GM23338 (cell line): ENCODE results near the gene SORCS2. TPM values are rescaled to one million over a fixed set of nuclear protein-coding genes. Genes with fewer than 3 reads are reported as not detected.

Experiments used
- ATAC-seq: fragments of 200-7000 bp; cut with Tn5 transposase; 3 replicates; pipeline ENCODE4 v1.9.1; 2020
- DNase-seq: peaks from one replicate; pipeline ENCODE4 v3.0.0-alpha.2; 2015; ENCODE audit warnings: low spot score
- H2AFZ ChIP-seq: fragments of 200-600 bp; sonication (generic); 2 replicates; pipeline ENCODE4 v1.8.0; 2016; ENCODE audit warnings: antibody characterized with exemption, mild to moderate bottlenecking, moderate library complexity
- H3F3A ChIP-seq: fragments of 200-600 bp; sonication (generic); replicated peaks from 2 replicates; pipeline ENCODE4 v1.8.0; 2017; ENCODE audit warnings: antibody characterized with exemption, mixed run types, low read depth
- H3K27ac ChIP-seq: fragments of 200-600 bp; sonication (generic); 2 replicates; pipeline ENCODE4 v1.6.1; 2016; ENCODE audit warnings: low read depth
- H3K27me3 ChIP-seq: fragments of 200-600 bp; sonication (generic); 2 replicates; pipeline ENCODE4 v1.8.0; 2016; ENCODE audit warnings: mild to moderate bottlenecking, mixed run types, moderate library complexity; ENCODE audit not compliant: insufficient read depth
- H3K36me3 ChIP-seq: fragments of 200-600 bp; sonication (generic); 2 replicates; pipeline ENCODE4 v1.8.0; 2016; ENCODE audit warnings: mild to moderate bottlenecking; ENCODE audit not compliant: insufficient read depth
- H3K4me1 ChIP-seq: fragments of 200-600 bp; sonication (generic); 2 replicates; pipeline ENCODE4 v1.8.0; 2016; ENCODE audit warnings: mild to moderate bottlenecking, moderate library complexity; ENCODE audit not compliant: insufficient read depth
- H3K4me2 ChIP-seq: fragments of 200-600 bp; sonication (generic); 2 replicates; pipeline ENCODE4 v1.7.1; 2017; ENCODE audit warnings: mixed run types
- H3K4me3 ChIP-seq: fragments of 200-600 bp; sonication (generic); 2 replicates; pipeline ENCODE4 v1.6.1; 2016; ENCODE audit warnings: mixed run types
- H3K79me2 ChIP-seq: fragments of 200-600 bp; sonication (generic); replicated peaks from 2 replicates; pipeline ENCODE4 v1.8.0; 2017; ENCODE audit warnings: mild to moderate bottlenecking; ENCODE audit not compliant: insufficient read depth
- H3K9me2 ChIP-seq: fragments of 200-600 bp; sonication (generic); 2 replicates; pipeline ENCODE4 v1.8.0; 2017; ENCODE audit not compliant: insufficient read depth
- H4K20me1 ChIP-seq: fragments of 200-600 bp; sonication (generic); replicated peaks from 2 replicates; pipeline ENCODE4 v1.8.0; 2017; ENCODE audit warnings: mild to moderate bottlenecking; ENCODE audit not compliant: insufficient read depth
- H3K27ac Mint-ChIP-seq: 2 replicates; pipeline ENCODE4 v1.8.0; 2020; ENCODE audit warnings: inconsistent platforms, mild to moderate bottlenecking, moderate library complexity, mixed read lengths
- H3K27me3 Mint-ChIP-seq: 3 replicates; pipeline ENCODE4 v1.8.0; 2022; ENCODE audit warnings: low read depth, mild to moderate bottlenecking, moderate library complexity, mixed read lengths, inconsistent platforms; ENCODE audit not compliant: insufficient read depth, poor library complexity
- H3K36me3 Mint-ChIP-seq: 3 replicates; pipeline ENCODE4 v1.8.0; 2021; ENCODE audit warnings: low read depth, mild to moderate bottlenecking, inconsistent platforms, moderate library complexity, mixed read lengths
- H3K4me1 Mint-ChIP-seq: 3 replicates; pipeline ENCODE4 v1.8.0; 2020; ENCODE audit warnings: mild to moderate bottlenecking, inconsistent platforms, mixed read lengths
- H3K4me3 Mint-ChIP-seq: 3 replicates; pipeline ENCODE4 v1.8.0; 2021; ENCODE audit warnings: moderate library complexity, mild to moderate bottlenecking, inconsistent platforms, mixed read lengths
- H3K9me3 Mint-ChIP-seq: 3 replicates; pipeline ENCODE4 v1.8.0; 2020; ENCODE audit warnings: moderate library complexity, mild to moderate bottlenecking, inconsistent platforms, mixed read lengths
- CREB1 ChIP-seq: fragments of 250-450 bp; sonication (Bioruptor Pico); IDR thresholded peaks from 2 replicates; pipeline ENCODE4 v1.5.0; 2020; ENCODE audit warnings: low read depth, mild to moderate bottlenecking, moderate library complexity
- CTCF ChIP-seq, 2 experiments: fragments of 200-600 bp in 1 of 2; sonication (generic) in 1 of 2; conservative IDR thresholded peaks; 2 replicates each; pipeline versions ENCODE4 v1.5.1 to v1.6.1; 2016 to 2017; ENCODE audit warnings: antibody characterized with exemption in 2 of 2, low read depth in 2 of 2, mild to moderate bottlenecking in 2 of 2, moderate library complexity in 1 of 2
- ETS1 ChIP-seq: IDR thresholded peaks from 2 replicates; pipeline ENCODE4 v1.6.1; 2016; ENCODE audit warnings: antibody characterized with exemption
- EZH2phosphoT487 ChIP-seq: fragments of 200-600 bp; sonication (generic); IDR thresholded peaks from one replicate; pipeline ENCODE4 v1.8.1; 2018; ENCODE audit warnings: antibody characterized with exemption; ENCODE audit not compliant: unreplicated experiment
- JUNB ChIP-seq: IDR thresholded peaks from one replicate; pipeline ENCODE4 v1.6.1; 2016; ENCODE audit warnings: antibody characterized with exemption; ENCODE audit not compliant: unreplicated experiment
- NANOG ChIP-seq: IDR thresholded peaks from 2 replicates; pipeline ENCODE4 v1.6.1; 2016; ENCODE audit warnings: antibody characterized with exemption, borderline replicate concordance
- POLR2AphosphoS5 ChIP-seq: IDR thresholded peaks from 2 replicates; pipeline ENCODE4 v1.6.1; 2016; ENCODE audit warnings: antibody characterized with exemption, low read depth
- REST ChIP-seq: IDR thresholded peaks from one replicate; pipeline ENCODE4 v1.6.1; 2018; ENCODE audit warnings: antibody characterized with exemption; ENCODE audit not compliant: unreplicated experiment
- polyA plus RNA-seq: library from polyadenylated mRNA; unstranded; fragments of >200 nt; fragmentation: Nextera tagmentation; extraction: Ambion mirVana; gene quantifications from 2 replicates; pipeline ENCODE4 v1.2.1, GENCODE V29; 2016
- total RNA-seq: library from RNA; depleted of rRNA; stranded (reverse); fragments of >200 nt; shearing (Covaris generic); gene quantifications from 2 replicates; pipeline ENCODE4 v1.2.3, GENCODE V29; 2014

The SORCS2 gene
- total and polyA plus RNA-seq, 2 experiments from 2014 or later = 0.47 to 2.4 TPM

- no peak overlapping the region for H3K4me3 ChIP-seq
- ATAC-seq (peak; percentile 32; the same call in 2 of the 3 replicates), DNase-seq (no peak)
- 0 out of 2 replicates have a peak, but pooled peaks cover 6% of the 10 kb centered on the region for H3K36me3 ChIP-seq
- H3K4me1 ChIP-seq = no peaks in the 10 kb centered on the region; the same call in 1 of the 2 replicates
- Mint-ChIP-seq H3K9me3 (peaks cover 39% of the 10 kb centered on the region), H3K36me3 (peaks cover 26% of the 10 kb centered on the region), H3K27me3 (peaks cover 2% of the 10 kb centered on the region), H3K4me1 (peaks cover 11% of the 10 kb centered on the region), H3K27ac (no peak overlapping the region), H3K4me3 (no peak overlapping the region)
- H3F3A ChIP-seq = no peaks in the 10 kb centered on the region
- H3K79me2 ChIP-seq = no peaks in the 10 kb centered on the region
- H4K20me1 ChIP-seq = no peaks in the 10 kb centered on the region
- no peaks in the 10 kb centered on the region for H3K9me2 ChIP-seq
- 0 out of 2 replicates have a peak overlapping the region, but pooled peaks have one; percentile 26 for H3K4me2 ChIP-seq
- no peak overlapping the region for H3K27ac ChIP-seq
- no peaks in the 10 kb centered on the region for H3K27me3 ChIP-seq
- TF ChIP-seq POLR2AphosphoS5 (no peak), EZH2phosphoT487 (no peak), JUNB (no peak)
- H2AFZ ChIP-seq = no peak overlapping the region
Observed at GRCh38 chr4:7574287-7575014, 382.1 kb downstream of the SORCS2 start.

- Histone ChIP-seq H3K4me1 (no peaks in the 10 kb centered on the region; the same call in 1 of the 2 replicates), H3K9me2 (no peaks in the 10 kb centered on the region), H3K27ac (no peak overlapping the region), H4K20me1 (no peaks in the 10 kb centered on the region), H2AFZ (no peak overlapping the region), H3K79me2 (no peaks in the 10 kb centered on the region), H3K4me2 (no peak overlapping the region), H3K27me3 (no peaks in the 10 kb centered on the region), H3K4me3 (no peak overlapping the region), H3K36me3 (0 out of 2 replicates have a peak, but pooled peaks cover 6% of the 10 kb centered on the region), H3F3A (no peaks in the 10 kb centered on the region)
- Mint-ChIP-seq H3K27ac (no peak overlapping the region), H3K9me3 (peaks cover 43% of the 10 kb centered on the region), H3K36me3 (peaks cover 26% of the 10 kb centered on the region), H3K4me3 (no peak overlapping the region), H3K4me1 (peaks cover 9% of the 10 kb centered on the region), H3K27me3 (peaks cover 3% of the 10 kb centered on the region)
- ATAC-seq (no peak), DNase-seq (no peak)
- TF ChIP-seq NANOG (no peak), CREB1 (CRISPR knock-in tag) (no peak), REST (no peak), CTCF (conservative IDR thresholded peaks at IDR 0.05; ENCODE audit: low read depth in 2 of 2) (no peak), ETS1 (no peak)
Observed at GRCh38 chr4:7575426-7575825, 383.1 kb downstream of the SORCS2 start.
